Measurements from ENCODE around the gene RCHY1. TPM values are rescaled to one million over a fixed set of nuclear protein-coding genes. Genes with fewer than 3 reads are reported as not detected.
"Not testable (repeated sequence)": the region's sequence is repeated elsewhere in the genome, so short reads cannot be mapped to it uniquely, and the experiment has no call there.

RCHY1 gene
- total and polyA plus RNA-seq, 8 donors: 5.8 to 36.0 (median 15.6) TPM

GRCh38 chr4:75530556-75531322 is 16.5 kb upstream of the RCHY1 start:
- WGBS, 5 donors: 87 to 97% (median 96%) methylated on average over 2 of the region's 2 CpGs
- Histone ChIP-seq H3K9me3 (peaks cover 0 to 21% (median 3%) of the 10 kb centered on the region in 4 donors), H3K4me3 (no peak overlapping the region), H3K4me1 (no peaks in the 10 kb centered on the region), H3K36me3 (peaks cover 12 to 79% (median 78%) of the 10 kb centered on the region in 4 donors), H3K27ac (no peak overlapping the region), H3K27me3 (no peaks in the 10 kb centered on the region)
- no peak for DNase-seq
- no peak for TF ChIP-seq POLR2A (IDR thresholded peaks at IDR 0.05)
- TF ChIP-seq POLR2AphosphoS5 (IDR thresholded peaks at IDR 0.05): no peak
- no peak for TF ChIP-seq CTCF (IDR thresholded peaks at IDR 0.05)
- no peak for TF ChIP-seq EP300 (IDR thresholded peaks at IDR 0.05)
- intact Hi-C loops (cut with DNase I; ENCODE audit: low total_unique reads): no loop called here

GRCh38 chr4:75527482-75527881 is 13.3 kb upstream of the RCHY1 start:
- H3K9me3 ChIP-seq: peaks cover 0 to 10% (median 0%) of the 10 kb centered on the region in 4 donors
- no peak overlapping the region for H3K4me3 ChIP-seq
- no peak for DNase-seq
- no peak for TF ChIP-seq EP300 (IDR thresholded peaks at IDR 0.05)
- TF ChIP-seq CTCF (IDR thresholded peaks at IDR 0.05): no peak
- no peak for TF ChIP-seq POLR2AphosphoS5 (IDR thresholded peaks at IDR 0.05)
- no peak for TF ChIP-seq POLR2A (IDR thresholded peaks at IDR 0.05)
- intact Hi-C loops (cut with DNase I; ENCODE audit: low total_unique reads): no loop called here
- no peaks in the 10 kb centered on the region for H3K4me1 ChIP-seq
- no peaks in the 10 kb centered on the region for H3K27me3 ChIP-seq
- no peak overlapping the region for H3K27ac ChIP-seq
- peaks cover 12 to 100% (median 92%) of the 10 kb centered on the region in 4 donors for H3K36me3 ChIP-seq

DNA sequence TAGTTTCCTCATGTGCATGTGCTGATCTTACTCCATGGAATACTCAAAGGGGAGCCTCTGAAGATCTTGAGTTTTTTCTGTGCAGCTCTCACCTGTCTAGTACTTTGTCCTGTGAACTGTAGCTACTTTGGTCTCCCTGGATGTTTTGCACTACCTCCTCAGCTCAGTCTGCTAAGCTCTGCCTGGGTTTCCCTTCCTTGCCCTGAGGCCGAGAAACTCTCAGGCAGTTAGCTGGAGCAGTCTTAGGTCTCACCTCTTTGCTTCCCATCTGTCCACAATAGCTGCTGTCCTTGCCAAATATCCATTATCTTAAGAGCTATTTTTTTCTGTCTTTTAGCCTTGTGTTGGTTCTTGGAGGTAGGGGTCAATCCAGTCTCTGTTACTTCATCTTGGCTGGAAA is 11.7 kb upstream of the RCHY1 start:
- TF ChIP-seq POLR2A (IDR thresholded peaks at IDR 0.05) (no peak), EP300 (IDR thresholded peaks at IDR 0.05) (no peak), POLR2AphosphoS5 (IDR thresholded peaks at IDR 0.05) (no peak), CTCF (IDR thresholded peaks at IDR 0.05) (no peak)

GRCh38 chr4:75525086-75525485 is 10.9 kb upstream of the RCHY1 start:
- Histone ChIP-seq H3K27me3 (no peaks in the 10 kb centered on the region), H3K27ac (no peak overlapping the region), H3K9me3 (no peaks in the 10 kb centered on the region), H3K4me1 (no peaks in the 10 kb centered on the region), H3K4me3 (no peak overlapping the region), H3K36me3 (peaks cover 3 to 95% (median 80%) of the 10 kb centered on the region in 4 donors)
- TF ChIP-seq EP300 (IDR thresholded peaks at IDR 0.05) (no peak), POLR2AphosphoS5 (IDR thresholded peaks at IDR 0.05) (no peak), CTCF (IDR thresholded peaks at IDR 0.05) (no peak), POLR2A (IDR thresholded peaks at IDR 0.05) (no peak)
- no peak for DNase-seq
- intact Hi-C loops (cut with DNase I; ENCODE audit: low total_unique reads): no loop called here
- WGBS, 5 donors: 94 to 98% (median 97%) methylated on average over 1 of the region's 1 CpG

More for the DNA sequence above, 11.7 kb upstream of the RCHY1 start:
- WGBS, 5 donors: 90 to 100% (median 94%) methylated on average over 1 of the region's 1 CpG
- Histone ChIP-seq H3K27me3 (no peaks in the 10 kb centered on the region), H3K4me1 (no peaks in the 10 kb centered on the region), H3K27ac (no peak overlapping the region), H3K4me3 (no peak overlapping the region), H3K36me3 (peaks cover 4 to 99% (median 86%) of the 10 kb centered on the region in 4 donors), H3K9me3 (no peaks in the 10 kb centered on the region)
- intact Hi-C loops (cut with DNase I; ENCODE audit: low total_unique reads): no loop called here
- DNase-seq: no peak

GRCh38 chr4:75519452-75519851 is 5.2 kb upstream of the RCHY1 start:
- H3K27ac ChIP-seq; H3K27me3 ChIP-seq; H3K9me3 ChIP-seq; DNase-seq; H3K4me3 ChIP-seq; intact Hi-C loops (cut with DNase I; ENCODE audit: low total_unique reads): not testable (repeated sequence)
- peaks cover 5 to 20% (median 15%) of the 10 kb centered on the region in 4 donors for H3K4me1 ChIP-seq
- H3K36me3 ChIP-seq: peaks cover 5 to 67% (median 56%) of the 10 kb centered on the region in 4 donors
- 90 to 97% (median 96%) methylated on average over 3 to 5 of the region's 7 CpGs for WGBS, 5 donors
